Brain pericyte (primary cell): ENCODE data around the gene SMIM20.
"Not testable (repeated sequence)": the region's sequence is repeated elsewhere in the genome, so short reads cannot be mapped to it uniquely, and the experiment has no call there.

ENCODE experiments used
- DNase-seq: peaks from one replicate; pipeline ENCODE4 v3.0.0-alpha.2; 2012; ENCODE audit warnings: low read depth, low spot score

Gene SMIM20

DNA sequence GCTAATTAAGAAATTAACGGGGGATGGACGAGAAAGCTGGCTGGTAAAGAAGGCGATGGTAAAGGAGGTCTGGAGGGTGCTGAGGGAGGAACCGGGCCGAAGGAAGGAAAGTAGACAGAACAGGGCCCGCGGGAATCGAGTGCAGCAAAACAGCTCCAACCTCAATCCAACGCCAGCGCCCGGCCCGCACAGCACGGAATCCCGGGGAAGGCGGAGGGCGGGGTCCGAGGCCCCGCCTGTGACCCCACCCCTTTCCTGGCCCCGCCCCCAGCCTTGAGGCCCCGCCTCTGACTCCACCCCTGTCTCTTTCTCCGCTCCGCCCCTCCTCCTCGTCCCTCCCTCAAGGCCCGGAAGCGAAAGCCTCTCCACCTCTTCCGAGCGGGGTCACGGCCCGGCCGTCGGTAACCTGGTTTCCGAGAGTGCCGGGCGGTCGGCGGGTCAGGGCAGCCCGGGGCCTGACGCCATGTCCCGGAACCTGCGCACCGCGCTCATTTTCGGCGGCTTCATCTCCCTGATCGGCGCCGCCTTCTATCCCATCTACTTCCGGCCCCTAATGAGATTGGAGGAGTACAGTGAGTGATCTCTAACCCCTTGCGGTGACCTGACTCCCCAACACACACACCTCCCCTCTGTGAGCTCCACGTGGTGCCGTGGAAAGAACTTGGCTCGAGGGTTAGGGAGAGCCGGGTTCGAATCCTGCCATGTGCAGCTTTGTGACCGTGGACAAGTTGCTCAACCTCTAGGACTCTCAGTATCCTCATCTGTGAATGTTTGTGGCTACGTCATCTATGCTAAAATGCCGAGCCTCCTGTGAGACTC, at the start of gene SMIM20:
SMIM20 (plus strand) TSS at position 370 of the 819 bp plus-strand sequence; CDS start at position 464, 94 bp downstream.
- DNase-seq, result peak; percentile 34

DNA sequence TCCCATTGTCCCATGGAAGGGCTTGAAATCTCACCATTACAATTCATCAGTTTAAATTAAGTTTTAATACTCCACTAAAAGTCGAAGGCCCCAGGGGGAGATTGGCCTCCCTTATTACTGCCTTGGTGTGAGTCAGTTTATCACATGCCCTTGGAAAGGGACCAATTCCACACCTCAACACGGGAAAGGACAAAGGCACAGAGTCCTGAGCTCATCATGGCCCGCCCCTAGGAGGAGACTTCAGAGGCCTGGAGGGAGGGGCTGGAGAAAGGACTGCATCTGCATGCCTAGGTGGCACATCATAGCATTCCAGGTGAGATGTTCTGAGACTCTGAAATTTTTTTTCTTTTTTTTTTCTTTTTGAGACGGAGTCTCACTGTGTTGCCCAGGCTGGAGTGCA, 48.4 kb upstream of the SMIM20 start:
- no peak for DNase-seq

DNA sequence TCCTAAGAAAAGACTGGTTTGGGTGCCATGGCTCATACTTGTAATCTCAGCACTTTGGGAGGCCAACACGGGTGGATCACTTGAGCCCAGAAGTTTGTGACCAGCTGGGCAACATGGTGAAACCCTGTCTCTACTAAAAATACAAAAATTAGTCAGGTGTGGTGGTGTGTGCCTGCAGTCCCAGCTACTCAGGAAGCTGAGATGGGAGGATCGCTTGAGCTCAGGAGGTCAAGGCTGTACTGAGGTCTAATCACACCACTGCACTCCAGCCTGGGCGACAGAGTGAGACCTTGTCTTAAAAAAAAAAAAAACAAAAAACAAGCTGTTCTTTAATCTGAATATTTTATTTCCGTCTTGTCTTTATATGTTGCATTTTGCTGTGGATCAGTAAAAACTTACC, 47.6 kb upstream of the SMIM20 start:
- DNase-seq, result not testable (repeated sequence)

DNA sequence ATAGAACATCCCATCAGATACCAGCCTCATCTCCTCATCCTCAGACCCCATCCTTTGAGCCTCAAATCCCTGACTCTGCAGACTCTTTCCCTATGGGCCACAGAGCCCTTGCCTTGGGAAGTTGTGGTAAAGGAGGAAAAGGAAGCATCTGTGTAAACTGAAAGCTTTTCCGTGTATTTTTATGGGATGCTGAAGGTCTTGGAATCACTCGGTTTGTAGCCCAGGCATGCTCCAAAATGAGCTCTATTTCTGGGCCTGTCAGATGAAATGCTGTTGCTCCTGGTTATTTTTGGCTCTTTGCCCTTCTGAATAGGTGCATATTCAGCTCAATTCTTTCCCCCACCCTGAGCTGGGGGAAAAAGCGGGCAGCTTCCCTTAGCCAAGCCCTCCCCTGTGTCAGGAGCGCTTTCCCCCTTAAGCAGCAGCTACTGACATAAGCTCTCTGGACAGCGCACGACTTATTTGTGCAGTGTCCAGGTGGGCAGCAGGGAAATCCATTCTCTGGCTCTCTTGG, 46.2 kb upstream of the SMIM20 start:
- no peak for DNase-seq

DNA sequence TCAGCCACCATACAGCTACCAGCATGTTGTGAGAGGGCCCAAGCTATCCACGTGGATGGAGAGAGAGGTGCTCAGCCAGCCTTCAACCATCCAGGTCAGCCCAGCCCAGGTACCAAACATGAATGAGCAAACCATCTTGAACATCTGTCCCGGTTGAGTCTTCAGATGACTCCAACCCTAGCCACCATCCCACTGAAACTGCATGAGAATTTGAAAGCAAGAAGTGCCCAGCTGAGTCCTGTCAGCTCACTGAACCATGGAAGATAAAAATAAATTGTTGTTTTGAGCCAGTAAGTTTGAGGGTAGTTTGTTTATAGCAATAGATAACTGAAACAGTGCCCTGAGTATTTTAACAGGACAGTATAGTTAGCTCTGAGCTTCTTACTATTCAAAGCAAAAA, 43.9 kb upstream of the SMIM20 start:
- no peak for DNase-seq

DNA sequence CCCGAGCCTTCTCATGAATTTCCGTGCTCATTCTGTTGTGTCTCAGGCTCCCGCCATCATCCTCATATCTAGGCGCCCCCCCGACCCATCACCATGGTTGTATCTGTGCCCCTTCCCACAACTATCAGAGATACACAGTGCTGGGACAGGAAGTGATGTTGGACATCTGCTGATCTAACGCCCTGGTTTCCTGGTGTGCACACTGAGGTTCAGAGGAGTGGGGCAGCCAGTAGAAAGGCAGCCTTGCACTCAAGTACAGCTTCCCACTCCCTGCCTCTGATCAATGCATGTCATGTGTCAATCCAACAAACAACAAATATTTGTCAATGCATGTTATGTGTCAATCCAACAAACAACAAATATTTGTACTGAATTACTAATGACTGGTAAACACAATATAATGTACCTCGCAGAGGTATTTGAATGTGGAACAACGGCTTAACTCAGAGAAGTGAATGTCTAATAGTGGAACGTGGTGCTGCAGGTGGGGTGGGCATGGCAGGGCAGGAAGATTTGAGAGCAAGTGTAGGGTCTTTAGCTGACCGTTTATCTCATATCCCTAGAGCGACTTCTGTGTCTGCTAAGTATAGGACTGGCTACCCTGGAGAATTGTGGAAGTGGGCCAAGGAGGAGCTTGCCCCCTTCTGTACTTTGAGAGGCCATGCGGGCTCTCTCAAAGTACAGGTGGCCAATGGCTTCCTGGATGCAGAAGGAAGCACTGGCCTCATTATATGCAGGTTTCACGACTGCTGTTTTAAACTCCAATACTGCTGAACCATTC, 41.0 kb upstream of the SMIM20 start:
- DNase-seq, result no peak

DNA sequence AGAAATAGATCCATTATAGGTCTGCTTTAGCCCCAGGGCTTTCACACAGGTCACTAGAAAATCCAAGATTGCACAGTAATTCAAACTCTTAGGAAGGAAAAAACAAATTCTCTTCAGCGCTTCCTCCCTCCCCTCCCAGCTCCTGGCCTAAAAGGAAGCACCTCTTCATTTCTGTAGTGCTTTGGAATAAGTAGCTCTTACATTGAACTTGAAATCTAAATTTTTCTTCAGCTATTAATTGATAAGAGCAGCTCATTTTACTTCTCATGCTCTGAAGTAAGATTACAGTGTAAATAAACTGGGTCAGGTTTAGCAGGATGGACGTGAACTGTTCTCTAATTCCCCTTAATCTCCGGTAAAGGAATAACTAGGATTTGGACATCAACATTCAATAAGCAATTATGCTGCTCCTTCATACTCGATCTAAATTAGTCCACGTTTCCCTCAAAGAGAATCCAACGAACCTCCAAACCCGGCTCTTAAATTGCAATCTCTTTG, 40.3 kb upstream of the SMIM20 start:
- no peak for DNase-seq

DNA sequence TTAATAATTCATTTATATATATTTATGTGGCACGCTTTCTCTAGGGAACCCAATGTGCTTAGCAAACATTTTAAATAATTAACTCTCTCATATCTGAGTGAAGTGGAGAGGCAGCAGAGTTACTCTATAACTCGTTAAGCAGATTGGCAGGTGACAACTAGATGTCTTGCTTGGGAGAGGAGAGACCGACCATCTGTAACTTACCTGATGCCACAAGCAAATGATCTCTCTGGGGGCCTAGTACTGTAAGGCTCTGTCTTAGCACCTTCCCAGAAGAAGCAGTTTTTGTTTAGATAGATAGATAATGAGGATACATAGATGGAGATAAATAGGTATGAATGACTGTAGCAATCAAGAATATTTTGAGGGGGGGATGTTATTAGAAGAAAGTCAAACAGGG, 39.4 kb upstream of the SMIM20 start:
- no peak for DNase-seq

DNA sequence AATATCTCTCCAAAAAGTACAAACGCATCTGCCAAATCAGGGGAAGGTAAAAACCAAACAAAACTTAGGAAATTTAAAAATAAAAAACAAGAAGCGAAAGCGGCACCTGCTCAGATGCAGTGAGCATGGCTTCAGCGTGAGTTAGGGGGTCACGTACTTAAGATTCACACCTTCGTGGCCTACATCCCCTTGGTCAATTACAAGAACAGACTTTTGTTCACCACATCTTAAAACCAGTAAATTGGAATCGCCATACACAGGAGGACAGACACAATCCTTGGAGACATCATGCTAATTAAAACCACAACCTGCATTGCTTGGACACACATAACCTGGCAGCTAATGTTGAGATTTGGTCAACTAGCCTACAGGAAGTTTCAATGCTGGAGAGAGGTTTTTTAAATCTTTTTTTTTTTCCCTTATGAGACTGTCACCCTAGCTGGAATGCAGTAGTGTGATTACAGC, 38.7 kb upstream of the SMIM20 start:
- DNase-seq, result no peak

DNA sequence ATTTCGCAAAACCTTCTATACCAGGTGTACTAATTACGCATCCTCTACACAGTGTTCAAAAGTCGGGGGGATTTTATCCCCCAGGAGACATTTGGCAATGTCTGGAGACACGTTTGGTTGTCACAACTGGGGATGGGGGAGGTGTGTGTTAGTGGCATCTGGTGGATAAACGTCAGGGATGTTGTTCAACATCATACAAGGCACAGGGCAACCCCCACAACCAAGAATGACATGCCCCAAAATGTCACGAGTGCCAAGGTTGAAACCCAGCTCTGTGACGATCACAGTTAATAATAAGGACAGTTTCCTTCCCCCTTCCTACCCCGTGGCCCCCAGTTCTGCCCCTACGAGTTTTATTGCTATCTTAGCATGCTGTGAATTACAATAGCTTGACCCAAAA, 35.3 kb upstream of the SMIM20 start:
- no peak for DNase-seq

DNA sequence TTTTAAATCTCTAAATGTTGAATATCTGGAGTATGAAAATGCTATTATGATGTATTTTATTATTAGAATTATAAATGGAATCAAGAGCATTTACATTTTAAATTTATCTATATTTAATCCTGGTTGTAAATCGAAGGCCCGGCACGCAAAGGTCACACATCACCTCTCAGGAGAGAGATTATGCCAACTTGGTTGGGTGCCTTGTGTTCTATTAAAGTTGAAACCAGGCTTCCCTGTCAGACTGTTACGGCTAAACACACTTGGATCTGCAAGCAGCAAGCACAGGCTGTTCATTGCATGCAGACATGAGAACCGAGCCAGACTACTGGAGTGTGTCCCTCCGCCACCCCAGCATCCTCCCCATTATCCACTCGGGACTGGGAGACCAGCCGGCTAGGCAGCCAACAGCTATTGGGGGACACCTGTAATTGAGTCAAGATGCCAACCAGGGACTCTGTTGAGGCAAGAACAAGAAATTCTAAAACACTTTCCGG, 34.9 kb upstream of the SMIM20 start:
- DNase-seq, result no peak

DNA sequence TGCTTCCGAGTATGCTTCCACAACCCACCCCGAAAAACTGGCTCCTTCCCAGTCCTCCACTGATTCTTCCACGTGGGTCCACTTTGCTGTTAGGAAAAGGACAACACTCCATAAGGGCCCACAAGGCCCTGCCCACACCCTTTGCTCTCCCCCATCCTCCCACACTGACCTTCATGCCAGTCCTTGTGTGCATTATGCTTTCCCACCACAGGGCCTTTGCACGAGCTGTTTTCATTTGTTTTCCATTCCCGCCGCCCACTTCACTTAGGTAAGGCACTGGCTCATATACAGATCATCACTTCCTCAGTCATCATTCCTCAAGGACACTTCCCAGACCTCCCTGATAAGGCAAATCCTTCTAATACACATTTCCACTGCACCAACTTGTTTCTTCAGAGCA, 34.4 kb upstream of the SMIM20 start:
- DNase-seq, result no peak

DNA sequence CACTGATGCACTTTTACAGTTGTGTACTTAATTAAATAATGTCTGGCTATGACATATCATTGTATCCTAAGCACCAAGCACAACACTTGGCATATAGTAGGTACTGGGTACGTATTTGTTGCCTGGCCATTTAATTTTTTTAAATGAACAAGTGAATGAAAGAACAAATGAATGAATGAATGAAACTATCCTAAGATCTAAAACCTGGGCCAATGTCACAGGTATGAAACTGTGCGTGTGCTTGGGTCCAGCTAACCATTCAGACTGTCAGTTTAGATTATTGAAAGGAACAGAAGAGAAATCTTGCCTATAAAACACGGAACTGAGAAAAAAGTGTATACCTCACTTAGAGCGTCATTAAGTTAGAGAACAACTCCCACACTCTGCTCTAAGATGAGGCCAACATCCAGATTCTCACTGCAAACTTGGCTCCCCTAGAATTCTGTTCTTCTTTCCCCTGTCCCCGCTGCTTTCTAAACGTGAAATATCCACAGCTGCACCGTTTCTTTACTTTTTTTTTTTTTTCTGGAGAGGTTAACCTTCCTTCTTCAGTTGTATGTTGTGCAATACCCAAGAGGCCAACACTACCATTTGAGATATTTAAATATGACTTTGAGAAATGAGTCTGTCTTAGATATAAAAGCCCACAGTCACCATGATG, 33.9 kb upstream of the SMIM20 start:
- DNase-seq, result no peak

DNA sequence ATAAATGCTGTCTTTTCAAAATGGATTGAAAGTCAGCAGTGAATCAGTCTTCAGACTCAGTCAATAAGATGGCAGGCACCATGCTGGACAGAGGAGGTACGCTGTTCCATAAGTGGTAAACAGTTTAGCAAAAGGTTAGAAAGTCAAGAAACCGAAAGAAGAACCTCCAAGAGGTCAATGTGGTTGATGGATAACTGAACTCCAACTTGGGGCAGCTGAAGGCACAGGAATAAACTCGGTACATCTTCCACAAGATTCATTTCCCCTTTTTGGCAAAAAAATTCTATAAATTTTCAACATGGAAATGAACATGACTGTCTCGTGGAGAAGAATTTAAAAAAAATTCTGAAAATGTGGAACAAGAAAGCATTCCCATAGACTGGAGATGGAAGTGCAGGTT, 32.8 kb upstream of the SMIM20 start:
- DNase-seq, result no peak

DNA sequence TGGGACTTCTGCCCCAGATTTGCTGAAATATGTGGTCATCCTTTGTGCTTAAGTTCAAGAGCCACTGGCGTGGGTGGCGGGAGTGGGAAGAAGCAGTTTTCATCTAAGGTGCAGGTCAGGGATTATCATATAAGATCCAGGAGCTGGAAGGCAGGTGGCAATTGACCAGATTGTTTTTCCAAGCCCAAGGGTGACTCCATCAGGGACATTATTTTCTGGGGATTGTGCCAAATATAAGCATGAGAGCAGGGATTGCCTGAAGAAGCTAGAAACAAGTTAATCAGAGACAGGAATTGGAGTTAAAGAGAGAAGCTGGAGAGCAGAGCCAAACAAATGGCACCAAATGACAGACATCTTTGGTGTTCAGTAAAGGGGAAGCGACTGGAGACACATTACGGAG, 31.8 kb upstream of the SMIM20 start:
- no peak for DNase-seq

DNA sequence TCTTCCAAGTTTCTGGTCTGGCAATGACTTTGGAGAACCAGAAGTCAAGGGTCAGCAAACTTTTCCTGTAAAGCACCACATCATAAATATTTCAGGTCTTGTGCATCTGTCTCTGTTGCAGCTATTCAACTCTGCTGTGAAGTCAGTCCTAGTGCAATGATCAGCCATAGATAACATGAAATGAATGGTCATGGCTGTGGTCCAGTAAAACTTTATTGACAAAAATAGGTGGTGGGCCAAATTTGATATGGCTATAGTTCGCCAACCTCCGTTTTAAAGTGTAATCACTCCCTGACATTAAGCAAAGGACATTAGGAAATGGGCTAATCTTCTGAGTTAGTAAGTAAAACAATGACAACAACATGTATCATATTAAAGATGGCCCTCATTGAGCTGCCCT, 30.5 kb upstream of the SMIM20 start:
- no peak for DNase-seq

DNA sequence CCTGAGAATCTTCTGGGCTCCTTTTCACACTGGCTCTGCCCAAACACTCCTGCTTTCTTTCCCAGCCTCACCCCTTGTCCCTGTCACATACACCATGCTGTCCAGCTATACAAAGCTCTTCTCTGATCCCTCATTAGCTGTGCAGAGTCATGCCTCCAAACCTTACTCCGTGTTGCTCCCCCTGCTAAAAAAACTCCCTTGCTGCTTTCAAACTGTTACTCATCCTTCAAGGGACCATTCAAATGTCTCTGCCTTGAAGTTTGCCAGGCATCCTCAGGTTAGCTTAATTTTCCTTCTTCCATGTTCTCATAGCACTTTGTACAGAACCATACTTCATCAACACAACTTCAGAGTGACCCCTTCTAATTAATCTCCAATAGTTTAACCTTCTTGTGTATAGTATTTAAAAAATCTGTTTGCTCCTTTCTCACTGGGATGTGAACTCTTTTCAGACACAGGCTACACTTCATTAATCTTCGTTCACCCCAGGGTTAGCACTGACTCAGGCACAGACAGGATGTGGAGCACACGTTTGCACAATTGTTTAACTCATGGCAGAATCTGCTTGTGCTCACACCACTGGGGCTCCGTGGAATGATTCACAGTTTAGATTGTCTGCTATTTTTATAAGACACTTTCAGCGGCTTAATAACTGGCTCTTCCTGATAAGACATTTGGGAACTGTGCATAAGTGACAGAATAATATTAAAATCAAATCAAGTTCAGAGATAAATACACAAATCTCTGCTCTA, 29.8 kb upstream of the SMIM20 start:
- no peak for DNase-seq

DNA sequence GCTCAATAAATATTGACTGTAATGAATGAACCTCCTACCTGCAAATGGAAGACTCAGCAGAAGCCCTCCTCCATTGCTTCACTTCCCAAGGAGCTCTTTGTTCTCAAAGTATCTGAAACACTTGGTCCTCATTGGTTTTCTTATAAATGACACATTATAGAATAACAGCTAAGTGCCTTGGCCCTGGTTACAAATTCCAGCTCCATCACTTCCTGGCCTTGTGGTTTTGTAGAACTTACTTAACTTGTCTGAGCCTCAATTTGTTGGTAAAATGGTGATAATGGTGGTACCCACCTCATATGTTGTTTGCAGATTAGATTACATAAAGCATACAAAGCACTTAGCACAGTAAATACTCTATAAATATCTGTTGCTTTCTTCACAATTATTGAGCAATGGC, 25.2 kb upstream of the SMIM20 start:
- no peak for DNase-seq

DNA sequence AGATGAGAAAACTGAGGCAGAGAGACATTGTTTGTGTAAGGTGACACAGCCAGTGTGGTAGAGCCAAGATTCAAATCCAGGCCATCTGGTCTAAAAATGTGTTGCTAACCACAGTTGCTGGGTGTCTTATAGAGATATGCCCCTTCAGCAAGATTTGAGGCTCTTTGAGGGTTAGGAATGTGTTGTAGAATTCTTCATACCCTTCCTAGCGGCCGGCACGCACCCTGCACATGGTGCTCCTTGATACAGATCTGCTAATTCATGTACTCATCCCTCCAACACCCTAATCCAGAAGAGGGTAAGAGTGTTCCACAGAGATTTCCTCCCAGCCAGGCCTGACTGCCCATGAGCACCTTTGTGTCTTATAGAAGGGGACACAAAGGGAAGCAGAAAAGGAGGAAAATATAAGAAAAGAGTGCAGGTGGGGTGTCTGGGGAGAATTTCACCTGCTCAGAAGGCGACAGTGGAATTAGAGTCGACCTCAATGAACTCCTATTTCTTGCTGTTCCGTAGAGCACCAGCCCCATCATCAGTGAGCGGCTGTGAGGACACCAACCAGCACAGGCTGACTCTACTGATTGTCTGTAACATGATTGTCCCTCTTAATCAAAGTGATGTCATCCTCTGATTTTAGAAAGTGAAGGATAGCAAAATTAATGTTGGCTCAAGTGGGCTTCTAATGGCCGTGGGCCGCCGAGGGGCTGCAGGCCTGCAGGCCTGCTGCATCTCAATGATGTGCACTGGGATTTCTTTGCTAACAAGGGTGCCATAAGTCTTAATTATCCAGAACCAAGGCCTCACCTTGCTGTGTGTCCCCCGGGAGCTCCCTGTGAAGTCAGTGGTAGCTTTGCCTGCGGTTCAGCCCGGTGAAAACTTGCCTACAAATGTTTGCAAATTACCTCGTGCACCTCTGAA, 24.2 kb upstream of the SMIM20 start:
- no peak for DNase-seq
